Thyroid gland (tissue), 4 donors: Measurements from ENCODE around the gene SGPP2. TPM values are rescaled to one million over a fixed set of nuclear protein-coding genes. Genes with fewer than 3 reads are reported as not detected.
"Not testable (repeated sequence)": the region's sequence is repeated elsewhere in the genome, so short reads cannot be mapped to it uniquely, and the experiment has no call there.

Experiments
- DNase-seq, 2 donors: peaks; one replicate each; pipeline ENCODE4 v3.0.0-alpha.2; 2019
- H3K27ac ChIP-seq, 3 donors: fragments of 200-600 bp; sonication (generic); 1 replicate in 2 of 3; 2 replicates in 1 of 3; pipeline ENCODE4 v1.5.1; 2016 to 2019; ENCODE audit warnings: mild to moderate bottlenecking in 1 of 3, moderate library complexity in 1 of 3
- H3K27me3 ChIP-seq: fragments of 200-600 bp; sonication (generic); one replicate; pipeline ENCODE4 v1.5.1; 2019
- H3K36me3 ChIP-seq, 2 donors: fragments of 200-600 bp; sonication (generic); one replicate each; pipeline ENCODE4 v1.5.1; 2016 to 2019
- H3K4me1 ChIP-seq, 2 donors: fragments of 200-600 bp; sonication (generic); one replicate each; pipeline ENCODE4 v1.5.1; 2017 to 2019
- H3K4me3 ChIP-seq, 3 donors: fragments of 200-600 bp; sonication (generic); replicated peaks in 1 of 3; 1 replicate in 2 of 3; 2 replicates in 1 of 3; pipeline ENCODE4 v1.5.1; 2016; ENCODE audit warnings: mild to moderate bottlenecking in 1 of 3
- H3K9me3 ChIP-seq: fragments of 200-600 bp; sonication (generic); one replicate; pipeline ENCODE4 v1.5.1; 2017
- POLR2A ChIP-seq, 2 donors: fragments of 450-650 bp; IDR thresholded peaks; one replicate each; pipeline ENCODE4 v1.6.1; 2017; ENCODE audit warnings: antibody characterized with exemption in 2 of 2, mild to moderate bottlenecking in 2 of 2, moderate library complexity in 1 of 2
- WGBS, 2 donors: methylation state at CpG; one replicate each; pipeline ENCODE4 v1.1.5; 2017; 5-methylcytosine and 5-hydroxymethylcytosine counted together
- intact Hi-C: fragments of 100-400 bp; cut with DNase I; formaldehyde crosslinking; loops from one replicate; pipeline ENCODE4 v1.15.1; 2023
- total RNA-seq, 4 donors: library from RNA; depleted of rRNA; stranded (reverse); fragments of >200 nt; gene quantifications; one replicate each; pipeline ENCODE4 v1.2.3, GENCODE V29; 2016
- TF ChIP-seq, protein P1 (sequence below), 6 experiments: fragments of 200-600 bp in 3 of 6; fragments of 450-650 bp in 3 of 6; sonication (generic) in 3 of 6; IDR thresholded peaks; one replicate each; pipeline ENCODE4 v1.5.1; 2016 to 2019; ENCODE audit warnings: antibody characterized with exemption in 6 of 6, mild to moderate bottlenecking in 2 of 6, inconsistent platforms in 1 of 6, moderate library complexity in 1 of 6

Gene SGPP2
- total RNA-seq, 4 donors from 2014 or later = 33.7 to 53.7 (median 46.6) TPM

DNA sequence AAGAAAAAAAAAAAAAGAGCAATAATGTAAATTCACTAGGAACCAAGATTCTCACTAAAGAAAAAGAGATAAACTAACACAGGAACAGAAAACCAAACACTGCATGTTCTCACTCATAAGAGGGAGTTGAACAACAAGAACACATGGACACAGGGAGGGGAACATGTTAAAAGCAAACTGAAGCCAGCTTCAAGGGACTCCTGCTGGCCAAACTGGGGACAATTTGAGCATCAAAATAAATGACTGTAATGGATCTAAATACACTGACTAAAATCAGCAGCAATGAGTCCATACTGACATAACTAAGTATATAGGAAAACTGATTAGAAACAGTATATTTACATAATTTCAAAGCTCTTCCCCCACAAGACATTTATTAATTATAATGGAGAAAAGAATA is 158.6 kb downstream of the SGPP2 start:
- Histone ChIP-seq H3K36me3 (no peaks in the 10 kb centered on the region), H3K4me3 (no peak overlapping the region), H3K4me1 (no peaks in the 10 kb centered on the region), H3K27ac (no peak overlapping the region), H3K27me3 (no peaks in the 10 kb centered on the region), H3K9me3 (no peaks in the 10 kb centered on the region)
- no peak for TF ChIP-seq POLR2A (IDR thresholded peaks at IDR 0.05)
- TF ChIP-seq, protein P1, sequence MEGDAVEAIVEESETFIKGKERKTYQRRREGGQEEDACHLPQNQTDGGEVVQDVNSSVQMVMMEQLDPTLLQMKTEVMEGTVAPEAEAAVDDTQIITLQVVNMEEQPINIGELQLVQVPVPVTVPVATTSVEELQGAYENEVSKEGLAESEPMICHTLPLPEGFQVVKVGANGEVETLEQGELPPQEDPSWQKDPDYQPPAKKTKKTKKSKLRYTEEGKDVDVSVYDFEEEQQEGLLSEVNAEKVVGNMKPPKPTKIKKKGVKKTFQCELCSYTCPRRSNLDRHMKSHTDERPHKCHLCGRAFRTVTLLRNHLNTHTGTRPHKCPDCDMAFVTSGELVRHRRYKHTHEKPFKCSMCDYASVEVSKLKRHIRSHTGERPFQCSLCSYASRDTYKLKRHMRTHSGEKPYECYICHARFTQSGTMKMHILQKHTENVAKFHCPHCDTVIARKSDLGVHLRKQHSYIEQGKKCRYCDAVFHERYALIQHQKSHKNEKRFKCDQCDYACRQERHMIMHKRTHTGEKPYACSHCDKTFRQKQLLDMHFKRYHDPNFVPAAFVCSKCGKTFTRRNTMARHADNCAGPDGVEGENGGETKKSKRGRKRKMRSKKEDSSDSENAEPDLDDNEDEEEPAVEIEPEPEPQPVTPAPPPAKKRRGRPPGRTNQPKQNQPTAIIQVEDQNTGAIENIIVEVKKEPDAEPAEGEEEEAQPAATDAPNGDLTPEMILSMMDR (IDR thresholded peaks at IDR 0.05) = peak in 5 of 6 experiments; percentile 9 to 40 (median 22)
- DNase-seq = no peak
- intact Hi-C loops = no loop called here

DNA sequence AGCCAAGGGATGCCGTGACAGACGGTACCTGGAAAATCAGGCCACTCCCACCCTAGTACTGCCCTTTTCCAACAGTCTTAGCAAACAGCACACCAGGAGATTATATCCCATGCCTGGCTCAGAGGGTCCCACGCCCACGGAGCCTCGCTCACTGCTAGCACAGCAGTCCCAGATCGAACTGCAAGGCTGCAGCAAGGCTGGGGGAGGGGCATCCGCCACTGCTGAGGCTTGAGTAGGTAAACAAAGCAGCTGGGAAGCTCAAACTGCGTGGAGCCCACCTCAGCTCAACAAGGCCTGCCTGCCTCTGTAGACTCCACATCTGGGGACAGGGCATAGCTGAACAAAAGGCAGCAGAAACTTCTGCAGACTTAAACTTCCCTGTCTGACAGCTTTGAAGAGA is 160.2 kb downstream of the SGPP2 start:
- H3K36me3 ChIP-seq, DNase-seq, H3K27ac ChIP-seq, H3K4me3 ChIP-seq, H3K4me1 ChIP-seq, H3K27me3 ChIP-seq, intact Hi-C loops, H3K9me3 ChIP-seq: not testable (repeated sequence)
- WGBS, 2 donors = 98 to 100% methylated on average over 5 to 8 of the region's 8 CpGs

DNA sequence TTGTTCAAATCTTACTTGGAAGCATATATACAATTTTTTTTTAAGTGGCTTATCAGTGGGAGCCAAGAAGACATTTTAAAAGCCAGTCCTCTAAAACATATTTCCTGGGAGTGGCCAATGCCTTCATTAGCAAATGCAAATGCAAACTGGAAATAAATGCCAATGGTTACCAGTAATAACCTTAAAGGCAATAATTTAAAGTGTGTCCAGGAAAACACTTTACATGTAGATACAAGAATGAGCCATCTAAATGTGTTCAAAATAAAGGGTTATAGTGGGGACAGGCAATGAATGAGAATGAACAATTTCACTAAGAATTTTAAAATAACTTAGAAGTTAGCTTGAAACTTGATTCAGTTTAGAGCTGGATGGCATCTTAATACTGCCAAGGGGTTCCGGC is 167.3 kb downstream of the SGPP2 start:
- DNase-seq = no peak
- Histone ChIP-seq H3K4me1 (peaks cover 20 to 22% of the 10 kb centered on the region in 2 donors), H3K27ac (no peak overlapping the region), H3K36me3 (no peaks in the 10 kb centered on the region), H3K27me3 (no peaks in the 10 kb centered on the region), H3K9me3 (no peaks in the 10 kb centered on the region), H3K4me3 (no peak overlapping the region)
- 96 to 98% methylated on average over 1 of the region's 1 CpG for WGBS, 2 donors
- intact Hi-C loops = no loop called here
- TF ChIP-seq, protein P1 (IDR thresholded peaks at IDR 0.05) = no peak
- TF ChIP-seq POLR2A (IDR thresholded peaks at IDR 0.05) = no peak

DNA sequence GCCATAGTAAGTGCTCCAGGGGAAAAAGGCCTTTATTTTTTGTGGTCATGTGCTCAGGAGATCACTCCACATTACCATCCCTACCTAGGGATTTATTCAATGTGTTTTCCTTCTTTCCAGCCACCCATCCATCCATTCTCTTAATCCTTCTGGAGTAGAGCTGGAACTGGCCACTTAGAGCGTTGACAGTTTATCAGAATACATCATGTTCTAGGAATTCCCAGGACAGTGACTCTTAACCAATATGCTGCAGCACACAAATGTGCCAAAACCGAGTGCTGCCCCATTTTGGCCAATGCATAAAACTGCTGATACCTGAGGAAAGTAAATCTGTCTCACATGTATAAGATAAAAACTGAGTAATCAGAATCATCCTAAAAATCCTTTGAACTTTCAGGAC is 167.8 kb downstream of the SGPP2 start:
- Histone ChIP-seq H3K27ac (no peak overlapping the region), H3K9me3 (no peaks in the 10 kb centered on the region), H3K27me3 (no peaks in the 10 kb centered on the region), H3K4me3 (no peak overlapping the region), H3K36me3 (no peaks in the 10 kb centered on the region), H3K4me1 (peaks cover 20 to 22% of the 10 kb centered on the region in 2 donors)
- intact Hi-C loops = no loop called here
- DNase-seq = no peak
- 85 to 88% methylated on average over 2 of the region's 2 CpGs for WGBS, 2 donors
- TF ChIP-seq POLR2A (IDR thresholded peaks at IDR 0.05) = no peak

DNA sequence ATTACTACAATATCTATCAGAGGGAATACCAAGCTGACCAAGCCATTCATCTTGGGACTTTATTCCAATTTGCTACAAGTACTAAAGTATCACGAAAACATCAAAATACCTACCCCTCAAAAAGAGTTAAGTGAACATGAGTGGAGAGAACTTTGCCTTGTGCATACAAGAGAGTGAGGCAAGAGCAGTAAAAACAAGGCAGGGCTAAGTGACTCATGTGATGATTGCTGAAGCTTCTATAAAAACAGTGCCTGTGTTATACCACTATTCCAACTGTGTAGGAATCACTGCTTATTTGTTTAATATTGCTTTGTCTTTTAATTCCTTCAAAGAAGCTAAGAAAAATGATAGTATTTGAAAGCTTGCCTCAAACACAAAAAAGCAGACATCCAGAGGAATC is 170.3 kb downstream of the SGPP2 start:
- peak overlapping the region; percentile 33 to 54 (median 49) for H3K27ac ChIP-seq
- peak; percentile 17 to 26 for DNase-seq
- no peaks in the 10 kb centered on the region for H3K36me3 ChIP-seq
- TF ChIP-seq POLR2A (IDR thresholded peaks at IDR 0.05) = no peak
- TF ChIP-seq, protein P1 (IDR thresholded peaks at IDR 0.05) = no peak
- no peak overlapping the region for H3K4me3 ChIP-seq
- no peaks in the 10 kb centered on the region for H3K9me3 ChIP-seq
- intact Hi-C loops = no loop called here
- H3K4me1 ChIP-seq = peaks cover 22 to 23% of the 10 kb centered on the region in 2 donors
- 12 to 46% methylated on average over 1 of the region's 1 CpG for WGBS, 2 donors
- no peaks in the 10 kb centered on the region for H3K27me3 ChIP-seq

DNA sequence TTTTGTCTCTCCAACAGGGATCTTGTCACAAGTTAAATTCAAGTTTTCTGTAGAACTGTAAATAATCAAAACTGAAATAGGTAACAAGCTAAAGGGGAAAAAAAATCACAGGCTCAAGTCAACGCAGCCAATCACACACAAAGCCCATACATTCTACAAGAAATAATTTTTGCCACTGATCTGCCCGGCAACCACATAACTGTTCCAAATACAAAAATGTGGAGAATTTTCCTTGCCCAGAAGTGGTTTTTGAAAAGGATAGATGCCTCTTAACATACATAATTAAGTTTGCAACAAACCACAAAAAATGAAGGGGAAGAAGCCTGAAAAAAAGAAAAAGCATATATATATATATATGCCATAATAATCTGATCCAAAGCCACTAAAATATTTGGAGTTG is 171.2 kb downstream of the SGPP2 start:
- peak overlapping the region in 2 of 3 donors; percentile 33 to 49 for H3K27ac ChIP-seq
- no peaks in the 10 kb centered on the region for H3K36me3 ChIP-seq
- no peak overlapping the region for H3K4me3 ChIP-seq
- no peaks in the 10 kb centered on the region for H3K9me3 ChIP-seq
- no peak for TF ChIP-seq POLR2A (IDR thresholded peaks at IDR 0.05)
- TF ChIP-seq, protein P1 (IDR thresholded peaks at IDR 0.05) = no peak
- no peaks in the 10 kb centered on the region for H3K27me3 ChIP-seq
- intact Hi-C loops = no loop called here
- peaks cover 22 to 23% of the 10 kb centered on the region in 2 donors for H3K4me1 ChIP-seq
- 94 to 95% methylated on average over 2 of the region's 2 CpGs for WGBS, 2 donors
- DNase-seq = no peak
